NCI-H1417 treated with DMSO at 0.1 percent for 48 hours (cell line): ENCODE data around the gene MED1.

Source experiments
- DNase-seq: peaks from one replicate; lab custom pipeline; 2025; lab: John Stamatoyannopoulos, UW

Gene MED1

GRCh38 chr17:39364236-39365025 is 86.6 kb downstream of the MED1 start:
- DNase-seq, result no peak

- no peak for DNase-seq
Observed at GRCh38 chr17:39361064-39361463, 90.0 kb downstream of the MED1 start.

GRCh38 chr17:39360537-39360936 is 90.5 kb downstream of the MED1 start:
- no peak for DNase-seq

DNA sequence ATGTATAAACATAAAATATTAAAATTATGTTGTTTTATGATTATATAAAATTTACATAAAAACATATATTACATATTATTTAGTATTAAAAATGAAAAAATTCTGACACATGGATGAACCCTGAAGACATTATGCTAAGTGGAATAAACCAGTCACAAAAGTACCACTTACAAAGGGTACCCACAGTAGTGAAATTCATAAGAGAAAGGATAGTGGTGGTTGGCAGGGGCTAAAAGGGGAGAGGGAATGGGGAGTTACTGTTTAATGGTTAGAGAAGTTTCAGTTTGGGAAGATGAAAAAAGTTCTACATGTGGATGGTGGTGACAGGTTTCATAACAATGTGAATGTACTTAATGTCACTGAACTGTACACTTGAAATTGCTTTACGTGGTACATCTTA is 91.1 kb downstream of the MED1 start:
- no peak for DNase-seq

- DNase-seq, result no peak
Observed at GRCh38 chr17:39357986-39358385, 93.1 kb downstream of the MED1 start.

- DNase-seq, result no peak
Observed at GRCh38 chr17:39357488-39357887, 93.6 kb downstream of the MED1 start.
